Pancreas (tissue), 10 donors: ENCODE measurements around the gene GLCE. TPM values are rescaled to one million over a fixed set of nuclear protein-coding genes. Genes with fewer than 3 reads are reported as not detected.

Experiments
- ATAC-seq, 4 donors: fragments of 200-7000 bp; cut with Tn5 transposase; one replicate each; pipeline versions ENCODE4 v1.8.0 to v1.9.1; 2020; ENCODE audit warnings: mild to moderate bottlenecking in 4 of 4, moderate library complexity in 4 of 4
- DNase-seq, 6 donors: peaks; one replicate each; pipeline ENCODE4 v3.0.0-alpha.2; 2020
- FAIRE-seq: peaks from 2 replicates; lab custom pipeline; 2012; peaks lifted over from hg19 to GRCh38; lab: Jason Lieb, UNC
- H3K27ac ChIP-seq, 4 donors: fragments of 200-600 bp; sonication (generic); 1 replicate in 3 of 4; 2 replicates in 1 of 4; pipeline versions ENCODE4 v1.5.0 to v1.8.0; 2020
- H3K27me3 ChIP-seq, 4 donors: fragments of 200-600 bp; one replicate each; pipeline ENCODE4 v1.8.0; 2021
- H3K36me3 ChIP-seq, 3 donors: fragments of 200-600 bp; sonication (generic) in 1 of 3; one replicate each; pipeline versions ENCODE4 v1.5.0 to v1.8.0; 2020 to 2021
- H3K4me1 ChIP-seq, 3 donors: fragments of 200-600 bp; one replicate each; pipeline ENCODE4 v1.8.0; 2021
- H3K4me3 ChIP-seq, 4 donors: fragments of 200-600 bp; sonication (generic) in 2 of 4; one replicate each; pipeline versions ENCODE4 v1.5.0 to v1.8.0; 2020 to 2021
- H3K9me3 ChIP-seq, 4 donors: fragments of 200-600 bp; one replicate each; pipeline ENCODE4 v1.8.0; 2021
- CTCF ChIP-seq, 4 donors: fragments of 200-600 bp; sonication (generic) in 3 of 4; IDR thresholded peaks; one replicate each; pipeline versions ENCODE4 v1.5.0 to v1.8.0; 2021; ENCODE audit warnings: antibody characterized with exemption in 4 of 4
- WGBS, 2 donors: extraction: QIAGEN DNeasy Blood & Tissue Kit; methylation state at CpG; one replicate each; pipeline ENCODE4 v1.1.7; 2013; 5-methylcytosine and 5-hydroxymethylcytosine counted together
- intact Hi-C, 3 donors: fragments of 100-400 bp; cut with DNase I; formaldehyde crosslinking; loops; one replicate each; pipeline versions ENCODE4 v1.11.1 to v1.14.2; 2022
- polyA plus RNA-seq, 2 donors: library from polyadenylated mRNA; stranded (reverse); fragments of 200-250 nt; gene quantifications; one replicate each; pipeline ENCODE4 v1.2.3, GENCODE V29; 2013
- total RNA-seq, 6 donors: library from RNA; stranded (reverse); fragmentation: NEBNext Ultra II Directional in 4 of 6; extraction: Animal tissue kit (Norgen Biotek cat#: 25700) in 4 of 6; gene quantifications; one replicate each; pipeline versions ENCODE4 v1.2.1 to v1.2.4, GENCODE V29; 2021 to 2023
- donor health status: healthy with polysubstance abuse.
- donor health status: DM: no; HTN: no; CAD: no; lungs with moderate emphysema.
- donor health status: DM: no; HTN: no; CAD: no.
- donor health status: control.
- donor health status: control.
- donor health status: Bipolar disorder and iron deficiency.
- donor health status: DM: yes; HTN: yes; CAD: no.
- donor health status: DM: no; HTN: no; CAD: no.
- donor health status: DM: no; HTN: no; CAD: no.
- donor health status: DM: yes; HTN: yes; CAD: no.

The GLCE gene
- total and polyA plus RNA-seq, 8 donors: 2.7 to 10.8 (median 5.9) TPM

DNA sequence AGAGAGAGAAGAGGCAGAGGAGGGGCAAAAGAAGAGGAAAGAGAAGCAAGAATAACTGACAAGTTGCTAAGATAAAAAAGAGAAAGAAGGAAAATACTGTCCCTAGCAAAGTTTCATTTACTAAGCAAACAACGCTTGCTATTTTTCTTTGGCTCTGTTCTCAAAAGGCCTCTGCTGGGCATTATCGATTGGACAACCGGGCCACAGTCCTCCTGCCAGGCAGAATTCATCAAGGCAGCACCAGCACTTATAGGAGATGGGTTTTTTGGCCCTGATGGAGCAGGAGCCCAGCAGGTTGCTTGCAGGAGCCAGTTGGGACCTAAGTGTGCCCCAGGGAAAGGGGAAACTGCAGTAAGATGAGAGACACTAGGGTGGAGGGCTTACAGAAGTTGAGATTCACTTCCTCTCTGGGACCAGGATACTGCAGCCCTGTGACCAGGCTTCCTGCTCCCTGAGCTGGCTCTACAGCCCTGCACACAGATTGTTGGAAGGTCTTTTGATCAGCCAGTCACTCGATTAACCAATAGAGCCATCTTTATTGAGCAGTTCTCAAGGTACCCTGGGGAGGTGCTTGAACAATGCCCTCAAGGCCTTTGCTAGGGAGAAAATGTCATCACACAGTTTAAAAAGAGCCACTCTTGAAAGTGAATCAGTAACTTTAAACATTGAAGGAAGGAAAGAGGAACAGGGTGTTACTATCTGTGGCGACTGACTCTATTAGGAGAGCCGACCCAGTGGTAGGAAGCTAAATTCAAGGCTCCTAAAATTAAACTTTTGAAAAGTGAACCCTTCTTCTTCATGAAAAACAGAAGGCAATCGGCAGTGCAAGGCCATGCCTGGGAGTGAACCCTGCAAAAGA lies 28.8 kb upstream of the GLCE start:
- intact Hi-C loops: no loop called here
- no peak overlapping the region for H3K4me3 ChIP-seq
- H3K27ac ChIP-seq: peak overlapping the region in 2 of 4 donors; percentile 40 to 52
- ATAC-seq (peak in 3 of 4 donors; percentile 49 to 76 (median 58)), FAIRE-seq (no peak), DNase-seq (no peak)
- no peaks in the 10 kb centered on the region for H3K9me3 ChIP-seq
- 61 to 69% methylated on average over 7 of the region's 7 CpGs for WGBS, 2 donors
- no peak for TF ChIP-seq CTCF (IDR thresholded peaks at IDR 0.05)
- peaks cover 0 to 4% (median 0%) of the 10 kb centered on the region in 3 donors for H3K4me1 ChIP-seq
- no peaks in the 10 kb centered on the region for H3K36me3 ChIP-seq
- no peaks in the 10 kb centered on the region for H3K27me3 ChIP-seq

DNA sequence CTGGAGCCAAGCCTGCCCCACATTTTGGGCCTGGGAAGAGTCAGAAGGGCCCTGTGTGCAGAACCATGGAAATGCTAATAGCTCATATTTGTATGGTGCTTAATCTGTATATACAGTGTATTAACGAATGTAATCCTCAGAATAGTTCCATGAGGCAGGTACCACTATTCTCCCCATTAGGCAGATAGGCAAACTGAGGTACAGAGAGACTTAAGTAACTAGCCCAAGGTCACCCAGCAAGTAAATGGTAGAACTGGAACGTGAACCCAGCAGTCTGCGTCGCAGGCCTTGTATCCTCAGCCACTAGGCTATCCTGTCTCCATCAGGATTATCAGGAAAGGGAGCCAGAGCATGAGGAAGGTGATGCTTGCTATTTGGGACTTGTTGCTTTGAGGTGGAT lies 28.0 kb upstream of the GLCE start:
- no peak for ATAC-seq
- H3K27me3 ChIP-seq: no peaks in the 10 kb centered on the region
- H3K36me3 ChIP-seq: no peaks in the 10 kb centered on the region
- no peak for TF ChIP-seq CTCF (IDR thresholded peaks at IDR 0.05)
- no peak for DNase-seq
- H3K27ac ChIP-seq: no peak overlapping the region
- 83 to 92% methylated on average over 4 of the region's 4 CpGs for WGBS, 2 donors
- intact Hi-C loops: no loop called here
- H3K4me3 ChIP-seq: no peak overlapping the region
- FAIRE-seq: no peak
- H3K4me1 ChIP-seq: peaks cover 0 to 4% (median 0%) of the 10 kb centered on the region in 3 donors
- no peaks in the 10 kb centered on the region for H3K9me3 ChIP-seq

DNA sequence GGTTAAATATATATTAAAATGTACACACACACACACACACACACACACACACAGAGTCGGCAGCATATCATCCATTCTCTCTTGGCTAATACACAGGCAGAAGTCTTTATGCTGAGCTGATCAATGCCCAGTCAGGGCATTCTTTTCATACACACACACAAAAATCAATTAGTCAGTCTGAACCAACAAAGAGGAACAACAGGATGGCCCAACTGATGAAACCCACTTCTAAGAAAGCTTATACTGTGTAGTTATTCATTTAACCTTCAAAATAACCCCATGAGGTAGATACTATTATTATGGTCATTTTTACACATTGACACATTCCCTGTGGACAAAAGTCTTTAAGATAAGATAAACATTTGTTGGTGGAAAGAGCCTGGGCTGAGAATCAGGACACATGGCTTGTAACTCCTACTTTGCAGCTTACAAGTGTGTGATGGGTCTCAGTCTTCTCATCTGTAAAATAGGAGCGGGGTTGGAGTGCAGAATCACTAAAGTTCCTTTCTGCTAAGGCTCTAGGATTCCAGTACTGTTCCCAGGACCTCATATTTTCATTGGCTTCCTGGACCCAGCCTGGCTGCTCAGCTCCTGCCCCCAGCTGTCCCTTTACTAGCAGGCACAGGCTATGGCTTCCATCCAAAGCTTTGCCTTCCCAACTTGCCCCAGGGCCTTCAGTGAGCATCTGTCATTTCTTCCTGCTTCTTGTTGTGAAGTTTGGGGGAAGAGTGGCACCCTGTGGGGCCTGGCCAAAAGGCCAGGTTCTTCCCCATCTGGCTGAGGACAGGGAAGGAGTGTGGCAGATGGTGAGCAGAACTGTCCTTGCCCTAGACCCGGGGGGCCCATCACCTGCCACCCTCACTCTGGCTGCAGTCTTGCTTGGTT lies 27.2 kb upstream of the GLCE start:
- intact Hi-C loops: no loop called here
- Histone ChIP-seq H3K27ac (no peak overlapping the region), H3K36me3 (no peaks in the 10 kb centered on the region), H3K4me1 (peaks cover 0 to 4% (median 0%) of the 10 kb centered on the region in 3 donors), H3K4me3 (no peak overlapping the region), H3K9me3 (no peaks in the 10 kb centered on the region), H3K27me3 (no peaks in the 10 kb centered on the region)
- FAIRE-seq (no peak), DNase-seq (no peak), ATAC-seq (peak in 3 of 4 donors; percentile 7 to 36 (median 9))
- no peak for TF ChIP-seq CTCF (IDR thresholded peaks at IDR 0.05)
- WGBS, 2 donors: 64 to 70% methylated on average over 3 of the region's 3 CpGs

DNA sequence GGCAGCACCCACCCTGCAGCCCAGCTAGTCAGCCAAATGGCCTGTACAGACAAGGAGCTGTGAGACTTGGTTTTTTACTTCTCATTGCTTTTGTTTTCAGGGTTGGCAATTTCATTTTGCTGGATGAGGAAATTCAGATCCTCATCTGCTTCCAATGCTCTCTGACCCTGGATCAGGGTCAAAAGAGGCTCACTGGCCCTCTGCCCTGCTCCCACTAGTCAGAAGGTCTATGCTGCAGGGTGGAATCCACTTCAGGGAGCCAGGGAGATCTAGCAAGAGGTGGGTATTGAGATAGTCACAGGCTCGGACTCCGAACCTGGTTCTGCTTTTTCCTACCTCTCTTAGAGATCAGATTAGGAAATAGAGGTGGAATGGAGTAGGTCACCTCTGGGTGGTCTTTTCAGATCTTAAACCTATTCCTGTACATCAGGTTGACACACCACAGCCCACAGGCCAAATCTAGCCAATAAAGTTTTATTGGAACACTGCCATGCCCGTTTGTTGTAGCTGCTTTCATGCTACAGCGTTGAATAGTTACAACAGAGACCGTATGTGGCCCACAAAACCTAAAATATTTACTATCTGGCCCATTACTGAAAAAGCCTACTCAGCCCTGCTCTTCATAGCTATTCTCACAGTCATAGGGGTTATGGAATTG lies 26.4 kb upstream of the GLCE start:
- Histone ChIP-seq H3K27me3 (no peaks in the 10 kb centered on the region), H3K4me3 (no peak overlapping the region), H3K27ac (no peak overlapping the region), H3K36me3 (no peaks in the 10 kb centered on the region), H3K4me1 (peaks cover 0 to 4% (median 0%) of the 10 kb centered on the region in 3 donors), H3K9me3 (no peaks in the 10 kb centered on the region)
- ATAC-seq (no peak), DNase-seq (no peak), FAIRE-seq (no peak)
- no peak for TF ChIP-seq CTCF (IDR thresholded peaks at IDR 0.05)
- intact Hi-C loops: no loop called here
- 85 to 92% methylated on average over 5 of the region's 5 CpGs for WGBS, 2 donors
